ENCODE measurements around the gene TEX38. TPM values are rescaled to one million over a fixed set of nuclear protein-coding genes. Genes with fewer than 3 reads are reported as not detected.

Gene TEX38
- total and polyA plus RNA-seq, 10 of the 15 experiments (the other 5 are each of a cell fraction or from before 2014, with no cell fraction given) = 0.07 to 0.32 (median 0.15) TPM; not detected in 7

DNA sequence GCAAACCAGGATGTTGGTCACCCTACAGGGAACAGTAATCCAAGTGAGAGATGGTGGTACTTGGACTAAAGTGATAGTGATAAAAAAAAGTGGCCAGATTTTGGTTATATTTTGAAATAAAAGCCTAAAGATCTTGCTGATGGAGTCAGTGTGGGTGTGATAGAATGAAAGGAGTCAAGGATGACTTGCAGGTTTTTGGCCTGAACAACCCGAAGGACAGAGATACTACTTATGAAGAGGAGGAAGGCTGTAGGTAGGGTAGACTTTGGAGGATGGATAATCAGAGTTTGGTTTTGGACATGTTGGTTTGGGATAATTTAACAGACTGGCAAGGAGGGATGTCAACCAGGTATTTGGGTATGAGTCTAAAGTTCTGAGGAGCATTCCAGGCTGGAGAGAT is 1.5 kb upstream of the TEX38 start (continued):
- TF ChIP-seq, protein P1, sequence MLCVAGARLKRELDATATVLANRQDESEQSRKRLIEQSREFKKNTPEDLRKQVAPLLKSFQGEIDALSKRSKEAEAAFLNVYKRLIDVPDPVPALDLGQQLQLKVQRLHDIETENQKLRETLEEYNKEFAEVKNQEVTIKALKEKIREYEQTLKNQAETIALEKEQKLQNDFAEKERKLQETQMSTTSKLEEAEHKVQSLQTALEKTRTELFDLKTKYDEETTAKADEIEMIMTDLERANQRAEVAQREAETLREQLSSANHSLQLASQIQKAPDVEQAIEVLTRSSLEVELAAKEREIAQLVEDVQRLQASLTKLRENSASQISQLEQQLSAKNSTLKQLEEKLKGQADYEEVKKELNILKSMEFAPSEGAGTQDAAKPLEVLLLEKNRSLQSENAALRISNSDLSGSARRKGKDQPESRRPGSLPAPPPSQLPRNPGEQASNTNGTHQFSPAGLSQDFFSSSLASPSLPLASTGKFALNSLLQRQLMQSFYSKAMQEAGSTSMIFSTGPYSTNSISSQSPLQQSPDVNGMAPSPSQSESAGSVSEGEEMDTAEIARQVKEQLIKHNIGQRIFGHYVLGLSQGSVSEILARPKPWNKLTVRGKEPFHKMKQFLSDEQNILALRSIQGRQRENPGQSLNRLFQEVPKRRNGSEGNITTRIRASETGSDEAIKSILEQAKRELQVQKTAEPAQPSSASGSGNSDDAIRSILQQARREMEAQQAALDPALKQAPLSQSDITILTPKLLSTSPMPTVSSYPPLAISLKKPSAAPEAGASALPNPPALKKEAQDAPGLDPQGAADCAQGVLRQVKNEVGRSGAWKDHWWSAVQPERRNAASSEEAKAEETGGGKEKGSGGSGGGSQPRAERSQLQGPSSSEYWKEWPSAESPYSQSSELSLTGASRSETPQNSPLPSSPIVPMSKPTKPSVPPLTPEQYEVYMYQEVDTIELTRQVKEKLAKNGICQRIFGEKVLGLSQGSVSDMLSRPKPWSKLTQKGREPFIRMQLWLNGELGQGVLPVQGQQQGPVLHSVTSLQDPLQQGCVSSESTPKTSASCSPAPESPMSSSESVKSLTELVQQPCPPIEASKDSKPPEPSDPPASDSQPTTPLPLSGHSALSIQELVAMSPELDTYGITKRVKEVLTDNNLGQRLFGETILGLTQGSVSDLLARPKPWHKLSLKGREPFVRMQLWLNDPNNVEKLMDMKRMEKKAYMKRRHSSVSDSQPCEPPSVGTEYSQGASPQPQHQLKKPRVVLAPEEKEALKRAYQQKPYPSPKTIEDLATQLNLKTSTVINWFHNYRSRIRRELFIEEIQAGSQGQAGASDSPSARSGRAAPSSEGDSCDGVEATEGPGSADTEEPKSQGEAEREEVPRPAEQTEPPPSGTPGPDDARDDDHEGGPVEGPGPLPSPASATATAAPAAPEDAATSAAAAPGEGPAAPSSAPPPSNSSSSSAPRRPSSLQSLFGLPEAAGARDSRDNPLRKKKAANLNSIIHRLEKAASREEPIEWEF (IDR thresholded peaks at IDR 0.05; ENCODE audit: insufficient replicate concordance, low read depth, low read length) = no peak
- no peak for TF ChIP-seq RB1 (IDR thresholded peaks at IDR 0.05; ENCODE audit: borderline replicate concordance)
- TF ChIP-seq ELK1 (IDR thresholded peaks at IDR 0.05; ENCODE audit: low read depth, low read length) = no peak
- TF ChIP-seq, protein P2, sequence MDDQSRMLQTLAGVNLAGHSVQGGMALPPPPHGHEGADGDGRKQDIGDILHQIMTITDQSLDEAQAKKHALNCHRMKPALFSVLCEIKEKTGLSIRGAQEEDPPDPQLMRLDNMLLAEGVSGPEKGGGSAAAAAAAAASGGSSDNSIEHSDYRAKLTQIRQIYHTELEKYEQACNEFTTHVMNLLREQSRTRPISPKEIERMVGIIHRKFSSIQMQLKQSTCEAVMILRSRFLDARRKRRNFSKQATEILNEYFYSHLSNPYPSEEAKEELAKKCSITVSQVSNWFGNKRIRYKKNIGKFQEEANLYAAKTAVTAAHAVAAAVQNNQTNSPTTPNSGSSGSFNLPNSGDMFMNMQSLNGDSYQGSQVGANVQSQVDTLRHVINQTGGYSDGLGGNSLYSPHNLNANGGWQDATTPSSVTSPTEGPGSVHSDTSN (IDR thresholded peaks at IDR 0.05; ENCODE audit: insufficient replicate concordance, low read depth, low read length) = no peak
- TF ChIP-seq PAX8 (IDR thresholded peaks at IDR 0.05) = no peak
- TF ChIP-seq, protein P3, sequence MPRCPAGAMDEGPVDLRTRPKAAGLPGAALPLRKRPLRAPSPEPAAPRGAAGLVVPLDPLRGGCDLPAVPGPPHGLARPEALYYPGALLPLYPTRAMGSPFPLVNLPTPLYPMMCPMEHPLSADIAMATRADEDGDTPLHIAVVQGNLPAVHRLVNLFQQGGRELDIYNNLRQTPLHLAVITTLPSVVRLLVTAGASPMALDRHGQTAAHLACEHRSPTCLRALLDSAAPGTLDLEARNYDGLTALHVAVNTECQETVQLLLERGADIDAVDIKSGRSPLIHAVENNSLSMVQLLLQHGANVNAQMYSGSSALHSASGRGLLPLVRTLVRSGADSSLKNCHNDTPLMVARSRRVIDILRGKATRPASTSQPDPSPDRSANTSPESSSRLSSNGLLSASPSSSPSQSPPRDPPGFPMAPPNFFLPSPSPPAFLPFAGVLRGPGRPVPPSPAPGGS (IDR thresholded peaks at IDR 0.05; ENCODE audit: borderline replicate concordance, insufficient read depth, low read depth, low read length, poor library complexity, severe bottlenecking) = no peak
- TF ChIP-seq, protein P4, sequence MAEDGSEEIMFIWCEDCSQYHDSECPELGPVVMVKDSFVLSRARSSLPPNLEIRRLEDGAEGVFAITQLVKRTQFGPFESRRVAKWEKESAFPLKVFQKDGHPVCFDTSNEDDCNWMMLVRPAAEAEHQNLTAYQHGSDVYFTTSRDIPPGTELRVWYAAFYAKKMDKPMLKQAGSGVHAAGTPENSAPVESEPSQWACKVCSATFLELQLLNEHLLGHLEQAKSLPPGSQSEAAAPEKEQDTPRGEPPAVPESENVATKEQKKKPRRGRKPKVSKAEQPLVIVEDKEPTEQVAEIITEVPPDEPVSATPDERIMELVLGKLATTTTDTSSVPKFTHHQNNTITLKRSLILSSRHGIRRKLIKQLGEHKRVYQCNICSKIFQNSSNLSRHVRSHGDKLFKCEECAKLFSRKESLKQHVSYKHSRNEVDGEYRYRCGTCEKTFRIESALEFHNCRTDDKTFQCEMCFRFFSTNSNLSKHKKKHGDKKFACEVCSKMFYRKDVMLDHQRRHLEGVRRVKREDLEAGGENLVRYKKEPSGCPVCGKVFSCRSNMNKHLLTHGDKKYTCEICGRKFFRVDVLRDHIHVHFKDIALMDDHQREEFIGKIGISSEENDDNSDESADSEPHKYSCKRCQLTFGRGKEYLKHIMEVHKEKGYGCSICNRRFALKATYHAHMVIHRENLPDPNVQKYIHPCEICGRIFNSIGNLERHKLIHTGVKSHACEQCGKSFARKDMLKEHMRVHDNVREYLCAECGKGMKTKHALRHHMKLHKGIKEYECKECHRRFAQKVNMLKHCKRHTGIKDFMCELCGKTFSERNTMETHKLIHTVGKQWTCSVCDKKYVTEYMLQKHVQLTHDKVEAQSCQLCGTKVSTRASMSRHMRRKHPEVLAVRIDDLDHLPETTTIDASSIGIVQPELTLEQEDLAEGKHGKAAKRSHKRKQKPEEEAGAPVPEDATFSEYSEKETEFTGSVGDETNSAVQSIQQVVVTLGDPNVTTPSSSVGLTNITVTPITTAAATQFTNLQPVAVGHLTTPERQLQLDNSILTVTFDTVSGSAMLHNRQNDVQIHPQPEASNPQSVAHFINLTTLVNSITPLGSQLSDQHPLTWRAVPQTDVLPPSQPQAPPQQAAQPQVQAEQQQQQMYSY (CRISPR knock-in tag; IDR thresholded peaks at IDR 0.05) = no peak

All from GM12878 (cell line).